ENCODE data around the gene NFIA.
A peak's percentile ranks its signal among the peaks of the same experiment; 100 is the strongest.

The NFIA gene

GRCh38 chr1:61280452-61280851, 198.1 kb downstream of the NFIA start:
- no peak for DNase-seq

- no peak for DNase-seq
Measured at GRCh38 chr1:61282387-61282786, 200.0 kb downstream of the NFIA start.

GRCh38 chr1:61284248-61284854, 202.0 kb downstream of the NFIA start:
- DNase-seq: no peak

GRCh38 chr1:61284936-61285335, 202.6 kb downstream of the NFIA start:
- no peak for DNase-seq

GRCh38 chr1:61285371-61285885, 203.1 kb downstream of the NFIA start:
- no peak for DNase-seq

GRCh38 chr1:61287014-61287413, 204.7 kb downstream of the NFIA start:
- DNase-seq: no peak

- DNase-seq: no peak
Measured at GRCh38 chr1:61287734-61288133, 205.4 kb downstream of the NFIA start.

- no peak for DNase-seq
Measured at GRCh38 chr1:61289232-61290098, 207.1 kb downstream of the NFIA start.

GRCh38 chr1:61290525-61290924, 208.2 kb downstream of the NFIA start:
- DNase-seq: no peak

- DNase-seq: no peak
Measured at GRCh38 chr1:61293197-61293596, 210.8 kb downstream of the NFIA start.

GRCh38 chr1:61293986-61294504, 211.7 kb downstream of the NFIA start:
- DNase-seq: no peak

GRCh38 chr1:61294930-61295329, 212.6 kb downstream of the NFIA start:
- no peak for DNase-seq

- DNase-seq: no peak
Measured at GRCh38 chr1:61295818-61296537, 213.6 kb downstream of the NFIA start.

GRCh38 chr1:61297887-61298286, 215.5 kb downstream of the NFIA start:
- DNase-seq: no peak

GRCh38 chr1:61299463-61299862, 217.1 kb downstream of the NFIA start:
- DNase-seq: no peak

GRCh38 chr1:61300899-61301298, 218.5 kb downstream of the NFIA start:
- DNase-seq: no peak

- DNase-seq: peak; percentile 34
Measured at GRCh38 chr1:61301824-61302657, 219.7 kb downstream of the NFIA start.

GRCh38 chr1:61307422-61308142, 225.2 kb downstream of the NFIA start:
- DNase-seq: no peak

- DNase-seq: no peak
Measured at GRCh38 chr1:61310057-61310456, 227.7 kb downstream of the NFIA start.

- no peak for DNase-seq
Measured at GRCh38 chr1:61310538-61310937, 228.2 kb downstream of the NFIA start.

GRCh38 chr1:61313906-61314422, 231.6 kb downstream of the NFIA start:
- DNase-seq: no peak

All from stimulated activated CD4-positive, alpha-beta T cell treated with anti-CD3 and anti-CD28 coated beads, Interleukin-4, amount 100 ng/mL, for 24 hours (primary cell).